ENCODE measurements around the gene PPFIA3.
"Not testable (repeated sequence)": the region's sequence is repeated elsewhere in the genome, so short reads cannot be mapped to it uniquely, and the experiment has no call there.

The PPFIA3 gene

GRCh38 chr19:49165111-49165750 lies 45.9 kb downstream of the PPFIA3 start:
- no peak for TF ChIP-seq MYC (IDR thresholded peaks at IDR 0.05; ENCODE audit: low read depth, low read length)
- TF ChIP-seq CTCF (IDR thresholded peaks at IDR 0.05; ENCODE audit: low read depth, low read length), result no peak
- TF ChIP-seq POLR2A (IDR thresholded peaks at IDR 0.05; ENCODE audit: extremely low read depth, insufficient read length), result no peak
- no peak for TF ChIP-seq MAX (IDR thresholded peaks at IDR 0.05; ENCODE audit: low read depth, low read length)
- no peak overlapping the region for H3K4me3 ChIP-seq (ENCODE audit: low read depth, low read length)

DNA sequence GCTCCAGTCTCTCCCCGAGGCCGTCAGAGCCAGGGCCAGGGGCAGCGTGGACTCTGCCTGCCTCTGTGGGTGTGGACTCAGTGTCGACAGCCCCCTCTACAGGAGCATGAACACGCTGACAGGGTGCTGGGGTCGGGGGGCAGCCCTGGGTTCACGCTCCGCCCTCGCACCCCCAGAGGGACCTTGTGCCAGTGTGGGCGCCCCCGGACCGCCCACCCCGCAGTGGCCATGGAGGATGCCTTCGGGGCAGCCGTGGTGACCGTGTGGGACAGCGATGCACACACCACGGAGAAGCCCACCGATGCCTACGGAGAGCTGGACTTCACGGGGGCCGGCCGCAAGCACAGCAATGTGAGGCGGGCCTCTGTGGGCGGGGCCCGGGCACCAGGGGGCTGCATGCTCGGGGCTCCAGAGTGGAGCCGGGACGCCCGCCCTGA lies 46.5 kb downstream of the PPFIA3 start:
- DNase-seq (ENCODE audit: low read depth), result no peak
- TF ChIP-seq MYC (IDR thresholded peaks at IDR 0.05; ENCODE audit: low read depth, low read length), result no peak
- no peak for TF ChIP-seq CTCF (IDR thresholded peaks at IDR 0.05; ENCODE audit: low read depth, low read length)
- TF ChIP-seq MAX (IDR thresholded peaks at IDR 0.05; ENCODE audit: low read depth, low read length), result no peak
- no peak for TF ChIP-seq POLR2A (IDR thresholded peaks at IDR 0.05; ENCODE audit: extremely low read depth, insufficient read length)
- H3K4me3 ChIP-seq (ENCODE audit: low read depth, low read length), result no peak overlapping the region

More at GRCh38 chr19:49165111-49165750, 45.9 kb downstream of the PPFIA3 start:
- DNase-seq (ENCODE audit: low read depth), result no peak

GRCh38 chr19:49167857-49168409 lies 48.6 kb downstream of the PPFIA3 start:
- no peak overlapping the region for H3K4me3 ChIP-seq (ENCODE audit: low read depth, low read length)
- TF ChIP-seq MYC (IDR thresholded peaks at IDR 0.05; ENCODE audit: low read depth, low read length) (no peak), CTCF (IDR thresholded peaks at IDR 0.05; ENCODE audit: low read depth, low read length) (no peak), POLR2A (IDR thresholded peaks at IDR 0.05; ENCODE audit: extremely low read depth, insufficient read length) (no peak), MAX (IDR thresholded peaks at IDR 0.05; ENCODE audit: low read depth, low read length) (no peak)
- no peak for DNase-seq (ENCODE audit: low read depth)

GRCh38 chr19:49168421-49168820 lies 49.1 kb downstream of the PPFIA3 start:
- TF ChIP-seq CTCF (IDR thresholded peaks at IDR 0.05; ENCODE audit: low read depth, low read length) (no peak), MYC (IDR thresholded peaks at IDR 0.05; ENCODE audit: low read depth, low read length) (no peak), POLR2A (IDR thresholded peaks at IDR 0.05; ENCODE audit: extremely low read depth, insufficient read length) (no peak), MAX (IDR thresholded peaks at IDR 0.05; ENCODE audit: low read depth, low read length) (no peak)
- DNase-seq (ENCODE audit: low read depth), result no peak
- no peak overlapping the region for H3K4me3 ChIP-seq (ENCODE audit: low read depth, low read length)

DNA sequence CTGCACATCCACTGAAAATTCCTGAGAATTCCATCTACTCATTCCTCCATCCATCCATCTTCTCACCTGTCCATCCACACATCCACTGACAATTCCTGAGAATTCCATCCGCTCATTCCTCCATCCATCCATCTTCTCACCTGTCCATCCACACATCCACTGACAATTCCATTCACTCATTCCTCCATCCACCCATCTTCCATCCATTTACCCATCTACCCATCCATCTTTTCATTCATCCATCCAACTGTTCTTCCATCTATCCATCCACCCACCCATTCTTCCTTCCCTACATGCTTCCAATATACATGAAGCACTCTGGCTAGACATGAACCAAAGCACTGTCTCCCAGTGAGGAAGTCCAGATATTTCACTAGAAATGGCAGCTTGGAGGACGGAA lies 53.9 kb downstream of the PPFIA3 start:
- DNase-seq (ENCODE audit: low read depth), result no peak
- no peak overlapping the region for H3K4me3 ChIP-seq (ENCODE audit: low read depth, low read length)
- no peak for TF ChIP-seq MAX (IDR thresholded peaks at IDR 0.05; ENCODE audit: low read depth, low read length)
- TF ChIP-seq POLR2A (IDR thresholded peaks at IDR 0.05; ENCODE audit: extremely low read depth, insufficient read length), result no peak
- TF ChIP-seq MYC (IDR thresholded peaks at IDR 0.05; ENCODE audit: low read depth, low read length), result no peak

- no peak overlapping the region for H3K4me3 ChIP-seq (ENCODE audit: low read depth, low read length)
- TF ChIP-seq MAX (IDR thresholded peaks at IDR 0.05; ENCODE audit: low read depth, low read length) (no peak), MYC (IDR thresholded peaks at IDR 0.05; ENCODE audit: low read depth, low read length) (no peak), POLR2A (IDR thresholded peaks at IDR 0.05; ENCODE audit: extremely low read depth, insufficient read length) (no peak), CTCF (IDR thresholded peaks at IDR 0.05; ENCODE audit: low read depth, low read length) (no peak)
- DNase-seq (ENCODE audit: low read depth), result no peak
Observed at GRCh38 chr19:49180659-49181058, 61.3 kb downstream of the PPFIA3 start.

- not testable (repeated sequence) for H3K4me3 ChIP-seq (ENCODE audit: low read depth, low read length); DNase-seq (ENCODE audit: low read depth)
Observed at GRCh38 chr19:49182010-49182847, 62.9 kb downstream of the PPFIA3 start.

Measured in NB4 (cell line).